ENCODE data around the gene U2AF2.

U2AF2 gene

DNA sequence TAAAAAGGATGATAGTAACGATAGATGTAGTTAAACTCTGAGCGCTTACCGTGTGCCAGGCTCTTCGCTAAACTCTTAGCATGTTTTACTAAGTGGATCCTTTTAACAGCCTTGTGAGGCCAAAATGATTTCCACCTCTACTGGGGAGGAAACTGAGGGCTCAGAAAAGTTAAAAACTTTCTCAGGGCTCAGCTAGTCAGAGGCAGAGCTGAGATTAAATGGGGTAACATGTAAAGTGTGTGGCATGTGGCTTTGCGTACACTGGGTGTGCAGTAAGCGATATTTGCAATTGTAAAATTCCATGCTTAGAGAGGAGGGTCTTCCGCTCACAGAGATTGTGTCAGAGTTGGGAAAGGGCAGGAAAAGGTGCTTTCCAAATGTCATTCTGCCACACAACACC lies 1.7 kb downstream of the U2AF2 start:
- DNase-seq (ENCODE audit: low read depth): no peak
- TF ChIP-seq, protein P1, sequence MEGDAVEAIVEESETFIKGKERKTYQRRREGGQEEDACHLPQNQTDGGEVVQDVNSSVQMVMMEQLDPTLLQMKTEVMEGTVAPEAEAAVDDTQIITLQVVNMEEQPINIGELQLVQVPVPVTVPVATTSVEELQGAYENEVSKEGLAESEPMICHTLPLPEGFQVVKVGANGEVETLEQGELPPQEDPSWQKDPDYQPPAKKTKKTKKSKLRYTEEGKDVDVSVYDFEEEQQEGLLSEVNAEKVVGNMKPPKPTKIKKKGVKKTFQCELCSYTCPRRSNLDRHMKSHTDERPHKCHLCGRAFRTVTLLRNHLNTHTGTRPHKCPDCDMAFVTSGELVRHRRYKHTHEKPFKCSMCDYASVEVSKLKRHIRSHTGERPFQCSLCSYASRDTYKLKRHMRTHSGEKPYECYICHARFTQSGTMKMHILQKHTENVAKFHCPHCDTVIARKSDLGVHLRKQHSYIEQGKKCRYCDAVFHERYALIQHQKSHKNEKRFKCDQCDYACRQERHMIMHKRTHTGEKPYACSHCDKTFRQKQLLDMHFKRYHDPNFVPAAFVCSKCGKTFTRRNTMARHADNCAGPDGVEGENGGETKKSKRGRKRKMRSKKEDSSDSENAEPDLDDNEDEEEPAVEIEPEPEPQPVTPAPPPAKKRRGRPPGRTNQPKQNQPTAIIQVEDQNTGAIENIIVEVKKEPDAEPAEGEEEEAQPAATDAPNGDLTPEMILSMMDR (IDR thresholded peaks at IDR 0.05; ENCODE audit: low read depth, low read length, missing control alignments): no peak
- peak overlapping the region; percentile 73 for H3K4me3 ChIP-seq (ENCODE audit: low read depth, low read length)
- in situ Hi-C loops (cut with HindIII; ENCODE audit: low sequenced_read_pairs): no loop called here

DNA sequence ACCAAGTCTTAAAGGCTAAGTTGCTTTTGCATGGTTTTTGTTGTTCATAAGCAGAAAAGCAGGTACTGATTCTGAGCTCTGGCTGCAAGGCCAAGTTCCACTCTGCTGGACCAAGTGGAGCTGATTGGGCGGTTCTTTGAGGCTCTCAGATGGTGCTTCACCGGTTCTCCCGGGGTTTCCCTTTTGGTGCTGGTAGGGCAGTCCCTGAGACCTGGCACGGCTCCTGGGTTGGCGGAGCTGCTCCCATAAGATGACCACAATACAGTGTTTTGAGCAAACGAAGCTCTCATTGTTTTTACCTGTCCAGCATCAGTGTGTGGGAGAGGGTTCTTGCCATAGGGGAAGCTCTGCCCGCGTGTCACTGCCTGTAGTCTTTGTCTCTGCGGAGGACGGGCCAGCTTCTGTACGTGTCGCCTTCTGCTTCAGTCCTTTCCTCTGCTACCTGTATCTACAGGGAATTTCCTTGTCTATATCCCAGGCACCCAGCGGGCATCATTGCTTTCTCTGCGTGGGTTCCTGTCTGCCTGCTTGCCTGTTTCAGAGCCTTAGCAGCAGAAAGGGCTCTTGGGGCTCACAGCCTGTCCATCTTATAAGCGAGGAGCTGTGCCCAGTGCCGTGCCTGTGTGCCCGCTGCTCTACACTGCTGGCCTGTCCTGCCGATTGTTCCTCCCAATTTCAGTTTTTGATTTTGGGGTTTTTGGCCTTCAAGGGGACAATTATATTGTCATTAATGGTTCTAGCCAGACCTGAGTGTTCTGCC lies 2.3 kb downstream of the U2AF2 start:
- DNase-seq (ENCODE audit: low read depth): no peak
- in situ Hi-C loops (cut with HindIII; ENCODE audit: low sequenced_read_pairs): no loop called here
- H3K4me3 ChIP-seq (ENCODE audit: low read depth, low read length): peak overlapping the region; percentile 73
- TF ChIP-seq, protein P1 (IDR thresholded peaks at IDR 0.05; ENCODE audit: low read depth, low read length, missing control alignments): no peak

DNA sequence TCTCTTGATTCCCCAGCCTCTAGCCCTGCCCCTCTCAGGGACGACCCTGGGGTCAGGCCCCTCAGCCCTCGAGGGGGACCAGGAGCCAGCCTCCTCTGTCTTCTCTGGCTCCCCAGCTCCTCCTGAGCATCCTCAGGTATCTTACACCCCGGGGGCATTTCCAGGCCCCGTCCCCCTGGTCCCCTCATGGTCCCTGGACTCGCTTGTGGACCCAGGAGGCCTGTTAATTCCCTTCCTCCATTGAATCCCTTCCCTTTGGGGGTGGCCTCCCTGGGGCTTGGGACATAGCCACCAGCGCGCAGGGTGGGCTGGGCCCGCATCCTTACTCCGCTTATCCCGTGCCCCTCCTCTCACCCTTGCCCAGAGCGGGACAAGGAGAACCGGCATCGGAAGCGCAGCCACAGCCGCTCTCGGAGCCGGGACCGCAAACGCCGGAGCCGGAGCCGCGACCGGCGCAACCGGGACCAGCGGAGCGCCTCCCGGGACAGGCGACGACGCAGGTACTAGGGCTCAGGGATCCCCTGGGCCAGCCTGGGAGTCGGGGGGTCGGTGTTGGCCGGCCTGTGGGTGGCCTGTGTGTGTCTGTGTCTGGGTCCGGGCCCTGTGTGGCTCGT lies 4.1 kb downstream of the U2AF2 start:
- in situ Hi-C loops (cut with HindIII; ENCODE audit: low sequenced_read_pairs): no loop called here
- no peak overlapping the region for H3K4me3 ChIP-seq (ENCODE audit: low read depth, low read length)
- no peak for DNase-seq (ENCODE audit: low read depth)
- TF ChIP-seq, protein P1 (IDR thresholded peaks at IDR 0.05; ENCODE audit: low read depth, low read length, missing control alignments): no peak

DNA sequence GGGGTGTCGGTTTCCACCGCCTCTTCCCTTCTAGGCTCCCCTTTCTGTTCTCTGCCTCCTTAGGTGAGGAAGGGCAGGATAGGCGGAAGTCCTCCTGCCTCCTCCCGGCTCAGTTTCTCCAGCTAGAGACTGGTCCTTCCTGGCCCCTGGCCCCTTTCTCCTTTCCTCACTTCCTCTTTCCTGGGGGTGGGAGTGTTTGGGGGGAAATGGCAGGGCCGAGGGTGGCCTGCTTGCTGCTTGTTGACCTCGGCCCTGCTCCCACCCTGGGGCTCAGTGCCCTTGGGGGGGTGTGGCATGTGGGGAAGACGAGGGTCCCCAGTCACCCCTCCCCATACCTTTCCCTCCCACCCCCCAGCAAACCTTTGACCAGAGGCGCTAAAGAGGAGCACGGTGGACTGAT lies 5.0 kb downstream of the U2AF2 start:
- in situ Hi-C loops (cut with HindIII; ENCODE audit: low sequenced_read_pairs): no loop called here
- TF ChIP-seq, protein P1 (IDR thresholded peaks at IDR 0.05; ENCODE audit: low read depth, low read length, missing control alignments): no peak
- DNase-seq (ENCODE audit: low read depth): no peak
- H3K4me3 ChIP-seq (ENCODE audit: low read depth, low read length): no peak overlapping the region

DNA sequence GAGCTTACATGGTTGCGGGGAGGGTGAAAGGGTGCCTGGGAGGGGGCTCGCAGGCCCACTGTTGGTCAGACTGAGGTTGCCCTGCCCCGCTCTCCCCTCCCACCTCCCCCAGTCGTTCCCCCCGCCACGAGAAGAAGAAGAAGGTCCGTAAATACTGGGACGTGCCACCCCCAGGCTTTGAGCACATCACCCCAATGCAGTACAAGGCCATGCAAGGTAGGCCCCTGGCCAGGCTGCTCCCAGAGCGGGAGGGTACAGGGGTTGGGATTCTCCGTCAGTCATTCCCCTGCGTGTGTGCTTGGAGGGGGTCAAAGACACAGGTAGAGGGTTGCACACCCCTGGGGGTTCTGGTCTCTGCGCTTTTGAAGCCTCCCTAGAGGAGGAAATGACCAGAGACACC lies 5.6 kb downstream of the U2AF2 start:
- no peak overlapping the region for H3K4me3 ChIP-seq (ENCODE audit: low read depth, low read length)
- in situ Hi-C loops (cut with HindIII; ENCODE audit: low sequenced_read_pairs): no loop called here
- TF ChIP-seq, protein P1 (IDR thresholded peaks at IDR 0.05; ENCODE audit: low read depth, low read length, missing control alignments): no peak
- DNase-seq (ENCODE audit: low read depth): no peak

DNA sequence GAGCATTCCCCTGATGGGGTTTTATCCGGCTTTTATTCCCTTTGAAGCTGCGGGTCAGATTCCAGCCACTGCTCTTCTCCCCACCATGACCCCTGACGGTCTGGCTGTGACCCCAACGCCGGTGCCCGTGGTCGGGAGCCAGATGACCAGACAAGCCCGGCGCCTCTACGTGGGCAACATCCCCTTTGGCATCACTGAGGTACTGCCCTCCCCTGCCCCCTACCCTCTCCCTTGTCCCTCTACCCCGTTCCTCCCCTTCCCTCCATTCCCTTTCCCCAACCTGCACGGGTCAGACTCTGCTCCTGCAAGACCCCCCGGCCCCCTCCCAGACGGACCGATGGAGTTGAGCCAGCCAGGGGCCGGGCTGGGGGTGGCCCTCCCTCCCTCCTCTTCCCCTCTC lies 6.2 kb downstream of the U2AF2 start:
- in situ Hi-C loops (cut with HindIII; ENCODE audit: low sequenced_read_pairs): no loop called here
- TF ChIP-seq, protein P1 (IDR thresholded peaks at IDR 0.05; ENCODE audit: low read depth, low read length, missing control alignments): no peak
- DNase-seq (ENCODE audit: low read depth): no peak
- H3K4me3 ChIP-seq (ENCODE audit: low read depth, low read length): no peak overlapping the region

Data from astrocyte of the cerebellum (primary cell).